Measurements from ENCODE around the gene IMPG1. TPM values are rescaled to one million over a fixed set of nuclear protein-coding genes. Genes with fewer than 3 reads are reported as not detected.

Gene IMPG1
- total RNA-seq, 1 experiment from 2014 or later, result not detected

DNA sequence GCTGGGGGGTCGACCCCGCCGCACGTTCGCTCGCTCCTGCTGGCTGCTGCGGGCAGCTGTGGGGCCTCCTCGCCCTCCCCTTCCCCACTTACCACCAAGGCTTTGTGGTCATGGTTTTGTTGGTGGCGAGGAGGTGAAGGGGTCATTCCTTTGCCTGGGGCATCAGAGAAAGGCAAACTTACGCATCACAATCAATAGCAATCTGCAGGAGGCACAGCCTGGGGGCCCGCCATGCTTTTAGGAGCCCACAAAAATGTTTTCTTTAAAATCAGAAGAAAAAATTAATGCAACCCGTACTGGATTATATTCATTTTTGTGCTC, 137.0 kb downstream of the IMPG1 start:
- DNase-seq, result peak; percentile 46
- Mint-ChIP-seq H3K4me1 (peaks cover 22% of the 10 kb centered on the region in 2 experiments), H3K4me3 (peak overlapping the region; percentile 70 to 76), H3K9me3 (peaks cover 0 to 6% of the 10 kb centered on the region in 2 experiments; a peak in 1 of 5 replicates), H3K36me3 (ENCODE audit: insufficient read depth in 1 of 3, low read depth in 3 of 3) (no peaks in the 10 kb centered on the region), H3K27ac (no peak overlapping the region), H3K27me3 (ENCODE audit: low read depth) (peaks cover 49% of the 10 kb centered on the region)
- Histone ChIP-seq H2BK120ac (ENCODE audit: low read depth, low read length, poor library complexity, severe bottlenecking) (no peak overlapping the region), H3K23ac (ENCODE audit: insufficient read length, low read depth, low read length) (no peak overlapping the region), H3K79me1 (ENCODE audit: insufficient read depth, low read depth, low read length, poor library complexity, severe bottlenecking) (no peaks in the 10 kb centered on the region), H3K56ac (ENCODE audit: insufficient read length, low read depth, low read length) (no peak overlapping the region), H2BK5ac (ENCODE audit: insufficient read length, low read length) (no peak overlapping the region), H4K20me1 (ENCODE audit: control insufficient read depth, insufficient read depth, insufficient read length) (no peaks in the 10 kb centered on the region), H3K14ac (ENCODE audit: insufficient read depth, low read length) (no peak overlapping the region), H3K4me2 (ENCODE audit: insufficient read depth, insufficient read length, low read length) (peak overlapping the region; percentile 74), H2BK12ac (ENCODE audit: insufficient read length, low read depth, low read length) (no peak overlapping the region), H3K23me2 (ENCODE audit: insufficient read length, low read depth, low read length, poor library complexity, severe bottlenecking) (peaks cover 5% of the 10 kb centered on the region), H2BK15ac (ENCODE audit: low read depth, low read length) (no peak overlapping the region), H3K79me2 (ENCODE audit: insufficient read depth, low read length) (no peaks in the 10 kb centered on the region), H3K18ac (ENCODE audit: insufficient read length, low read depth, low read length) (no peak overlapping the region), H3K27me3 (ENCODE audit: insufficient read depth, low read length) (peaks cover 5% of the 10 kb centered on the region; the same call in 1 of the 2 replicates), H3T11ph (ENCODE audit: low read length) (no peak overlapping the region), H3K4ac (ENCODE audit: low read depth, low read length) (no peak overlapping the region), H2AK5ac (ENCODE audit: insufficient read length, low read length) (no peak overlapping the region), H3K9me3 (ENCODE audit: control insufficient read depth, low read depth, low read length) (no peaks in the 10 kb centered on the region), H2BK20ac (ENCODE audit: low read depth, low read length, poor library complexity, severe bottlenecking) (no peak overlapping the region), H3K27ac (ENCODE audit: insufficient read length, low read depth, low read length) (no peak overlapping the region), H3K9ac (ENCODE audit: extremely low read depth, insufficient read length, low read length) (no peak overlapping the region), H4K91ac (ENCODE audit: insufficient read length, low read depth, low read length) (no peak overlapping the region), H3K4me1 (ENCODE audit: insufficient read depth, low read length) (peaks cover 2% of the 10 kb centered on the region; the same call in 1 of the 2 replicates), H4K5ac (ENCODE audit: insufficient read length, low read depth, low read length) (no peak overlapping the region), H4K8ac (replicated peaks; ENCODE audit: insufficient read length, low read depth, low read length) (no peak overlapping the region), H2AFZ (ENCODE audit: low read length) (no peak overlapping the region)
- TF ChIP-seq, protein P1, sequence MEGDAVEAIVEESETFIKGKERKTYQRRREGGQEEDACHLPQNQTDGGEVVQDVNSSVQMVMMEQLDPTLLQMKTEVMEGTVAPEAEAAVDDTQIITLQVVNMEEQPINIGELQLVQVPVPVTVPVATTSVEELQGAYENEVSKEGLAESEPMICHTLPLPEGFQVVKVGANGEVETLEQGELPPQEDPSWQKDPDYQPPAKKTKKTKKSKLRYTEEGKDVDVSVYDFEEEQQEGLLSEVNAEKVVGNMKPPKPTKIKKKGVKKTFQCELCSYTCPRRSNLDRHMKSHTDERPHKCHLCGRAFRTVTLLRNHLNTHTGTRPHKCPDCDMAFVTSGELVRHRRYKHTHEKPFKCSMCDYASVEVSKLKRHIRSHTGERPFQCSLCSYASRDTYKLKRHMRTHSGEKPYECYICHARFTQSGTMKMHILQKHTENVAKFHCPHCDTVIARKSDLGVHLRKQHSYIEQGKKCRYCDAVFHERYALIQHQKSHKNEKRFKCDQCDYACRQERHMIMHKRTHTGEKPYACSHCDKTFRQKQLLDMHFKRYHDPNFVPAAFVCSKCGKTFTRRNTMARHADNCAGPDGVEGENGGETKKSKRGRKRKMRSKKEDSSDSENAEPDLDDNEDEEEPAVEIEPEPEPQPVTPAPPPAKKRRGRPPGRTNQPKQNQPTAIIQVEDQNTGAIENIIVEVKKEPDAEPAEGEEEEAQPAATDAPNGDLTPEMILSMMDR (conservative IDR thresholded peaks at IDR 0.05), result no peak
- WGBS (ENCODE audit: extremely low coverage, insufficient read length, low lambda C conversion rate), result no CpG with 5 or more reads among the region's 12 CpGs
